RCC 7860 (cell line): ENCODE results near the gene ZNF451.
"Not testable (repeated sequence)": the region's sequence is repeated elsewhere in the genome, so short reads cannot be mapped to it uniquely, and the experiment has no call there.

Source experiments
- DNase-seq: peaks from one replicate; pipeline ENCODE4 v3.0.0-alpha.2; 2015; ENCODE audit warnings: low spot score
- FAIRE-seq: peaks from 2 replicates; lab custom pipeline; 2012; peaks lifted over from hg19 to GRCh38; lab: Jason Lieb, UNC

Gene ZNF451

GRCh38 chr6:57090458-57091067 lies 575 bp downstream of the ZNF451 start:
- DNase-seq, FAIRE-seq: not testable (repeated sequence)

DNA sequence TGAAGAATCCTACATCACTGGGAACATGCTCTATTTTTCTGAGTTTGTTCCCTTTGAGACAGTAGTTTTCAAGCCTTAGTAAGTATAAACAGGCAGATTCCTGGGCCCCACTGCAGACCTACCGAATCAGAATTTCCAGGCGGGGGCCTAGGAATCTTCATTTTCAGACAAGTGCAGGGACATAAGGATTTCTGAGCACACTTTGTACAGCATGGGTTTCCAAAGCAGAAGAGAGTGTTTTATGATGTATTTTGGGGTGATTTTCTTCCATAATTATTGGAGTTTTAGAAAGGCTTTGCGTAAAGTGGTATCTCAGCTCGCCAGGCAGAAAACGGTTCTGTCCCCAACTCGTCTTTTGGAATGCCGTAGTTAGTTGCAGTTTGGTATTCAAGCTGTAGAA lies 1.4 kb downstream of the ZNF451 start:
- DNase-seq, FAIRE-seq: not testable (repeated sequence)

GRCh38 chr6:57094689-57095088 lies 4.7 kb downstream of the ZNF451 start:
- DNase-seq (no peak), FAIRE-seq (no peak)

- FAIRE-seq (no peak), DNase-seq (no peak)
Observed at GRCh38 chr6:57097596-57097995, 7.6 kb downstream of the ZNF451 start.

- FAIRE-seq (no peak), DNase-seq (no peak)
Observed at GRCh38 chr6:57102976-57103375, 13.0 kb downstream of the ZNF451 start.

GRCh38 chr6:57104336-57104735 lies 14.3 kb downstream of the ZNF451 start:
- DNase-seq, result no peak
- FAIRE-seq, result no peak

DNA sequence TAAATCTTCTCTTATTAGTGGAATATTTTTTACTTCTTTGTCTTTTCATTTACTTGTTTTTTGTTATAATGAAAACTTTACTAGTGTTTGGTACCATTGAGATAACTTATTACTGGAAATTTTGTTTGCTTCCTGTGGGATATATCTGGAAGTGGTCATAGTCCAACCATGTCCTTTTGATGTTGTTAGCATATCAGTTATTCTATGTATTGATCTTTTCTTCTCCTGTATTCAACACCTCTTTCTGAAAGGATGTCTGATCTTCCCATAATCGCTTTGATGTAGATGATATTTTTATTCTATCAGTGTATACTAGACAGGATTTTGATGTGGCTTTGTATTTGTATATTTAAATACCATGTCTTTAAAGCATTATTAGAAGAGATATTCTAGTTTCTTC lies 17.0 kb downstream of the ZNF451 start:
- no peak for DNase-seq
- FAIRE-seq, result no peak

- FAIRE-seq (no peak), DNase-seq (no peak)
Observed at GRCh38 chr6:57108691-57109090, 18.7 kb downstream of the ZNF451 start.

DNA sequence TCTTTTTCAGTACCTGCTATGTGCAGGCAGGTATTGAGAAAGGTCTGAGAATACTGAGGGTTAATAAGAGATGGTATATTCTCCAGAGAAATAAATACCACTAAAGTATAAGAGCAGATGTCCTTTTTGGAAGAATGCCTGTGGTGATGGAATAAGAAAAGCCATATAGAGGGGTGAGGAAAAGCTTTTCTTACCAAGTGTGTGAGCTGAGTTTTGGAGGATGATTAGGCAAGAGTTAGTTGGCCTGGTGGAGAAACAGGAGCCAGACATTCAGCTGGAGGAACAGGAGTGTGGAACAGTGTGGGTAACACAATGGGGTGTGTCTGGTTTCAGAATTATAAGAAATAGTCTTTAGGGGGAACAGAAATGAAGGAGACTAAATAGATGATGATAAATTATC lies 19.9 kb downstream of the ZNF451 start:
- FAIRE-seq, result no peak

DNA sequence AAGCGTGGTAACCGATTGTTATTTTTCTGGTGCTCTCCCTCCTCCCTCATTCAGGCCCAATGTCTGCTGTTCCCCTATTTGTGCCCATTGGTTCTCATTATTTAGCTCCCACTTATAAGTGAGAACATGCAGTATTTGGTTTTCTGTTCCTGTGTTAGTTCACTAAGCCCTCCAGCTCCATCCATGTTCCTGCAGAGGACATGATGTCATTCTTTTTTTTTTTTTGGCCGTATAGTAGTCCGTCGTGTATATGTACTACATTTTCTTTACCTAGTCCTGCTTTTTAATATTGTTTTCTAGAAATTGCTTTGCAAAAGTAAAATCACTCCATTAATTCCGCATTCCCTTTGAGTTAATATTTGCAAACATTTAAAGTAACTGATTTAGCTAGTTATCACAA lies 23.1 kb downstream of the ZNF451 start:
- FAIRE-seq (no peak), DNase-seq (no peak)

More for the DNA sequence above, 19.9 kb downstream of the ZNF451 start:
- no peak for DNase-seq

DNA sequence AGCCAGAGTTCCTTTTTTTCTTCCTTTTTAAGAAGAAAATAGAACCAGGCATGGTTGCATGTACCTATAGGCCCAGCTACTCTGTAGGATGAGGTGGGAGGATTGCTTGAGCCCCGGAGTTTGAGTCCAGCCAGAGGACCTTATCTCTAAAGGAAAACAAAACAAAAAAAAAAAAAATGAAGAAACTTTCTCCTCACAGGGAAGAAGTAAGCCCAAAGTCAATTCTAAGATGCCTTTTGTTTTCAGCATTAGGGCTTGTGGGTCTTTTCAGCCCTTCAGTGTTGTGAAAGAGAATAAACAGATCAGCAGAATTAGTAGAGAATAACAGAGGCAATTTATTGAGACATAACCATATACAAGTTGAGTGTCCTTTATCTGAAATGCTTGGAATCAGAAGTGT lies 26.8 kb downstream of the ZNF451 start:
- FAIRE-seq (no peak), DNase-seq (no peak)

GRCh38 chr6:57117796-57118195 lies 27.8 kb downstream of the ZNF451 start:
- DNase-seq, result no peak
- no peak for FAIRE-seq

DNA sequence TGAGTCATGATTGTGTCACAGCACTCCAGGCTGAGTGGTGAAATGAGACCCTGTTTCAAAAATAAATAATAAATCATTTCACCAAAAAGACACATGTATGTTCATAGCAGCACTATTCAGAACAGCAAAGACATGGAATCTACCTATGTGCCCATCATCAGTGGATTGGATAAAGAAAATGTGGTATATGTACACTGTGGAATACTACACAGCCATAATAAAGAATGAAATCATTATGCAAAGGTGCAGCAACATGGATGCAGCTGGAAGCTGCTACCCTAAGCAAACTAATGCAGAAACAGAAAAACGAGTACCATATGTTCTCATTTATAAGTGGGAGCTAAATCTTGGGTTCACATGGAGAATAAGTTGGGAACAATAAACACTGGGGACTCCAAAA lies 33.1 kb downstream of the ZNF451 start:
- FAIRE-seq (no peak), DNase-seq (no peak)

- DNase-seq, result no peak
- no peak for FAIRE-seq
Observed at GRCh38 chr6:57127763-57128162, 37.8 kb downstream of the ZNF451 start.

GRCh38 chr6:57130661-57131177 lies 40.7 kb downstream of the ZNF451 start:
- FAIRE-seq, result no peak
- no peak for DNase-seq

- FAIRE-seq, result no peak
Observed at GRCh38 chr6:57134954-57135353, 45.0 kb downstream of the ZNF451 start.

DNA sequence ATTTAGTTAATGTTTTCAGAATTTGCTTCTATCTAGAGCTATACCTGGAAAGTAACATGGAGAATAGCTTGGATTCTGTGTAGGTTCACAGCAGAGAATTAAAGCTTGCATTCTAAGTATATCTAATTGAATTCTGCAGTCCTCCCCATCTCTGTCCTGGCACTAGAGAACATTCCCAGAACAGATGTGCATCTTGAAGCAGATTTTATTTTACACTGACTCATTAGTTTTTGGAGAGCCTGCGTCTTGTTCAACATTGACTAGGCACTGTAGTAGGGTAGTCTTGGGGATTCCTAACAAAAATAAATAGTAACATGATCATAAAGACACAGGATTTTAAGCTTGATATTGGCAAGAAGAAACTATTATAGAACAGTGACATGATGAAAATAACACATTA lies 45.9 kb downstream of the ZNF451 start:
- no peak for DNase-seq
- FAIRE-seq, result no peak

More at GRCh38 chr6:57134954-57135353, 45.0 kb downstream of the ZNF451 start:
- no peak for DNase-seq

GRCh38 chr6:57137350-57137749 lies 47.4 kb downstream of the ZNF451 start:
- FAIRE-seq (no peak), DNase-seq (no peak)

- no peak for FAIRE-seq
- DNase-seq, result no peak
Observed at GRCh38 chr6:57138026-57138425, 48.0 kb downstream of the ZNF451 start.

DNA sequence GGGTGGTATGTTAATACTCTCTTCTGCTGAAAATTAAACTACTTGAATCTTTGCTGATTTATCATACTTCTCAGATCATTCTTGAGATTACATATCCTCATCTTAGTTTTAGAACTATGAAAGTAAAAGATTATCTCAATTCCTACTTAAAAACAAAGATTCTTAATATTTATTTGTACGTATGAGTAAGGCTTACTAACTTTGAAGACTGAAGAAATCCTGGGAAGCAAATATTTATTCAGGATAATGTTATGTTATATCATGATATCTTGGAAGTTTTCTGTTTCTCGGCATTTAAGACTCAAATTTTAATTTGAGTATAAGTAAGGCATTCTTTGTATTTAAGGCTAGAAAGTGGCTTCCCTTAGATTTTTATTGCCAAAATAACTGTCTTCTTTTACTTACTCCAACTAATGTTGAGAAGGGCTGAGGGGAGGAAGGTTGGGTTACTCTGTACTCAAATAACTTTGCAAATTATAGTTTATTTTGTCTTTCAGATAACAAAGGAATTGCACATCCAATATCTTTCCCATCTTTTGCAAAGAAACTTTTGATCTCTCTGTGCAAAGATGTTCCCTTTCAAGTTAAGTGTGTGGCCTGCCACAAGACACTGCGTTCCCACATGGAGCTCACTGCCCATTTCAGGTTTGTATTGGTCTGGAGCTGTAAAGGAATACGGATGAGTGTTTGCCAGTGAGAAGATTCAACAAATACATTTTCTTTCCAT lies 51.6 kb downstream of the ZNF451 start:
- DNase-seq (no peak), FAIRE-seq (no peak)

DNA sequence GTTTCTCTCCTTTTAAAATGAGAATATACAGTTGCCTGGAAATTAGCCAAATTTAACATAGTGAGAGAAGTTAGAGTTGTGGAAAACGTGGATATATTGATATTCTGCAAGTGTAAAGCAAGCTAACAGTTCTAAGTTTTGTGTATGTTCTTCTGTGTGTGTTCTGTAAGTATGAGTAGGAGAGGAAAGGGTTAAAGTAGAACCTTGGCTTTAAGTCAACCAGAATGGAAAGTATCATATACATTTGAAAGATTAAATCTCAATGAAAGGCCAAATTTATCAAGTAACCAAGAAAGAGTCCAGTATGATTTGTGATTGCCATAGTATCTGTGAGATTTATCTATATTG lies 52.2 kb downstream of the ZNF451 start:
- no peak for FAIRE-seq

DNA sequence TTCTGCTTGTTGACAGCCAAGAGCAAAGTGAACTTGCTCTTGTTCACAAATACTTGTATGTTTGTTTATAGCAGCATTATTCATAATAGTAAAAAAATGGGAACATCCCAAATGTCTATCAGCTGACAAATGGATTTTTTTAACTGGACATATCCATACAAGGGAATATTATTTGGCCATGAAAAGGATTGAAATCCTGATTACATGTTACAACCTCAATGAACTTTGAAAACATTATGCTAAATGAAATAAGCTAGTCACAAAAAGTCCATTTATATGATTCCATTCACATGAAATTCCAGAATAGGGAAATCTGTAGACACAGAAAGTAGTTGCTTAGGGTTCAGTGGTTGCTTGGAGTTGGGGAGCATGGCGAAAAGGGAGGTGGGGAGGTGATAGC lies 53.7 kb downstream of the ZNF451 start:
- no peak for DNase-seq
- no peak for FAIRE-seq

More for the DNA sequence above, 52.2 kb downstream of the ZNF451 start:
- DNase-seq, result no peak
